ENCODE measurements around the gene ING4.
A peak's percentile ranks its signal among the peaks of the same experiment; 100 is the strongest.

ING4 gene

DNA sequence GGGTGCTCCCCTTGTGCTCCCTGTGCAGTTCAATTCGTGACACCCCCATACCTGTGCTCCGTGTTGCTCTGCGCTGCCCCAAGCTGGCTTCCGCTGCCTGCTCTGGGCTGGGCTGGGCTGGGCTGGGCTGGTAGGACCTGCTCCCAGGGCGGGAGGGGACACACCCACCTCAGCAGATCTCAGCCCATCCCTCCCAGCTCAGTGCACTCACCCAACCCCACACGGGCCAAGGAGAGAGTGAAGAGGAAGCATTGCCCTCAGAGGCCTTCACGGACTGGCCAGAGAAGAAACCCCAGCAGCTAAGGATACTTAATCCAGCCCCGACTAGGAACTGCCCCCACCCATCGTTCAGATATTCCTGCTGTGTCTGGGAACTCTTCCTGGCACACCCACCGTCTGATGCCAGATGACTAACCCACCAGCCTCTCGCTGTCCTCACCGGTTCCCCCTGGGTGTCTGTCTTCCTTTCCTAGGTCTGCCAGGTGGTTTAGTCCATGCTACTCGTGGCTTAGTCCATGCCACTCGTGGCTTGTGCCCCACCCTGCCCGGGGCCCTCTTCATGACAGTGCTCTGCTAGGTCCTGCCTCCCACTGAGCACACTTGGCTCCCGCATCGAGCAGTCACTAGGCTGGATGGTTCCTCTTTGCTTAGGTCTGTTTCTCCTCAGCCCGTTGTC is 26.9 kb downstream of the ING4 start, which contains the start of gene LPAR5:
Gene LPAR5 (minus strand): TSS at position 104 of the 676 bp plus-strand sequence. CDS start 14,711 bp downstream, outside the sequence.
- peak; percentile 77 for DNase-seq (ENCODE audit: low spot score)

DNA sequence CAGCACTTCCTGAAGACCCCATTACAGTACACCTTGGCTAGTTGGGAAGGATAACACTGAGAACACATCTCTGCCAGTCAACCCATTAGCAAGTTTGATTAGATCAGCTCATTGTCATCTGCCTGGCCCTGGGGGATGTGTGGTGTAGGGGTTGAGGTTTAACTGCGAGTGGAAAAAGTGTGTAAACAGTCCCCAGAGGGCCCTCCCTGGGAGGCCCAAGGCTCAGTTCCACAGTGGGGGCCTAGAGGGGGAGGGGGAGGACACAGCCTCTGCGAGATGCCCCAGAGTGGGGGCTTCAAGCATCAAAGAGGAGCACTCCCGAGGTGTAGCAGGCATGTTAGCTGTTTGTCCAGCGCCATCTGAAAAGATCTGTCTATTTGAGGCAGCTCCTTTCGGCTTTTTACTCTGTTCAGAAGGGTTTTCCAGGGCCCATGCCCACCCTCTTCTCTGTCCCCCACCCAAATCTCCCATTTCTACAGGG is 27.5 kb downstream of the ING4 start:
- DNase-seq (ENCODE audit: low spot score), result no peak

- DNase-seq (ENCODE audit: low spot score), result no peak
Observed at GRCh38 chr12:6632026-6632983, 30.6 kb downstream of the ING4 start.

GRCh38 chr12:6631549-6631961 is 31.4 kb downstream of the ING4 start:
- DNase-seq (ENCODE audit: low spot score), result no peak

DNA sequence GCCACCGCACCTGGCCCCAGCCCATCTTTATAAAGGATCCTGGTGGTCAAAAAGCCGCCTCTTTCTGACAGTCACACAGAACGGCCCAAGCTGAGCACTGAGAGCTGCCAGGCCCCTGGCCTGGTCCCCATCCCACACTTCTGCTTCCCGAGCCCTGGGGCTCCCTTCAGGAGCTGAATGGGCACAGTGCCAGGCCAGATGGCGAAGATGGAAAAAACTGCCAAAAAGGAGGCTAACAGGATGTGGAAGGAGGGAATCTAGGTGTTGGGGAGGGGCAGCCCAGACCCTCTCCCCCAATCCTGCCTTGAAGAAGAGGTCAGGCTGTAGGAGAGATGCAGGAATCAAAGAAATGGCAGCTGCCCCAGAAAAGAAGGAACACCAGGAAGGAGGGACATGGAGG is 32.2 kb downstream of the ING4 start:
- DNase-seq (ENCODE audit: low spot score), result no peak

DNA sequence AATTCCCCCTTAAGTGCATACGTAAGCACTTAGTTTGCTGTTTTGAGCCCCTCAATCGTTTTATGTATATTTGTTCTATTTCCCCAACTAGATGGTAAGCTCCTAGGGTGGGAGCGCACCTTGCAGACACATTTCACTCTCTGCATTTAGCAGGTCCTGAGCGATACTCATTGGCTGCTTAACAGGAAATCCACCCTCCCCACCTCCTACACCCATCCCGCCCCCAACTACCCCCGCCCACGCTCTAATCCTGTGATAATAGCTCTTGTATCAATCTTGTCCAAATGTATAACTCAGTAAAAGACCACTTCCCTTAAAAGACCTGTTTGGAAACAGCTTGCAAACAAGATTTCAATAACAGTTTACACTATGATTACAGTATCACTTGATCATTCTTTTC is 35.3 kb downstream of the ING4 start:
- DNase-seq (ENCODE audit: low spot score), result no peak

DNA sequence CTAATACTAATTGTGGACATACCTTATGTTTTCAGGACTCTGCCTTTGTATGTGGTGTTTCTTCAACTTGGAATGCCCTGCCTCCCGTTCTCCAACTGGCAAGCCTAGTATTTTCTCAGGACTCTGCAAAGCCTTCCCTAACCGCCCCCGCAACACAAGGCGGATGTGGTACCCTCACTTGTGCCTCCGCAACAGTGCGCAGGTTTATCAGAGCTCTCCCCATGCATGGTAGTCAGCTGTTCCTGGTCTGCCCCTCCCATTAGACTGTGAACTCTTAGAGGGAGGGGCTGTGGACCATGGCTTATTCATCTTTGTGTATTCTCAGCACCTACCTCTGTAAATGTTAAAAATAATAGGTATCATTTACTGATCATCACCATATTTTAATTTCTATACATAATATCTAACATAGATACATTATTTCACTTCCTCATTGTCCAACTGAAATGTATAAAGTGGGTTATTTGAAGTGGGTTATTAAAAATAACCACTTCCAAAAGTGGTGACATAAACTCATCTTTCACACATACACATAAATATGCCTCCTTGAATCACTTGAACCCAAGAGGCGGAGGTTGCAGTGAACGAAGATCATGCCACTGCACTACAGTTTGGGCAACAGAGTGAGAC is 36.1 kb downstream of the ING4 start:
- DNase-seq (ENCODE audit: low spot score), result no peak

GRCh38 chr12:6620885-6621274 is 42.0 kb downstream of the ING4 start:
- DNase-seq (ENCODE audit: low spot score), result no peak

DNA sequence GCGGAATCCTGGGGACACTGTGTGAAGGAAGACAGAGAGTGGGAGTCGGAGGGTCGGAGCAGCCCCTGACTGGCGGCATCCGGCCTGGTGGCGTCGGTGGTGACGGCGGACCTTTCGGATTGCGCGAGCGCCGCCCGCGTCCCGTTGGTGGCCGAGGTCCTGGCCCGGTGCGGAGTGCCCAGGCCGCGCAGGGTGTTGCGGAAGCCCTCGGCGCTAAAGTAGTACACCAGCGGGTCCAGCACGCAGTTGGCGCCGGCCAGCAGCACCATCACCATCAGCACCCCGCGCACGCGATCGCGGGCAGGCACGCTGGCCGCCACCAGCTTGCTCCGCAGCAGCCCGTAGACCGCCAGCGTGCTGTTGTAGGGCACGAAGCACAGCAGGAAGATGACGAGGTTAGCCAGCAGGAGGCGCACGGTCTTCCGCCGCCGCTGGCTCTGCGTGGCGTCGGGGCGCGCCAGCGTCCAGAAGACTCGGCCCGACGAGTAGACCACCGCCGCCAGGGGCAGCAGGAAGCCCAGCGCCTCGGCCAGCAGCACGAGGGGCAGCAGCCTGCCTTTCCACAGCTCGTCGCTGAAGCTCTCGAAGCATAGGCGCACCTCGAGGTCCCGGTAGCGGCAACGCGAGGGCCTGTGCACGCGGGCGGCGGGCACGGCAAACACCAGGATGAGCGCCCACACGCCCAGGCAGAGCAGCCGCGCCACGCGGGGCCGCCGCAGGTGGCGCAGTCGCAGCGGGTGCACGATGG is 42.6 kb downstream of the ING4 start:
- DNase-seq (ENCODE audit: low spot score), result peak; percentile 88

DNA sequence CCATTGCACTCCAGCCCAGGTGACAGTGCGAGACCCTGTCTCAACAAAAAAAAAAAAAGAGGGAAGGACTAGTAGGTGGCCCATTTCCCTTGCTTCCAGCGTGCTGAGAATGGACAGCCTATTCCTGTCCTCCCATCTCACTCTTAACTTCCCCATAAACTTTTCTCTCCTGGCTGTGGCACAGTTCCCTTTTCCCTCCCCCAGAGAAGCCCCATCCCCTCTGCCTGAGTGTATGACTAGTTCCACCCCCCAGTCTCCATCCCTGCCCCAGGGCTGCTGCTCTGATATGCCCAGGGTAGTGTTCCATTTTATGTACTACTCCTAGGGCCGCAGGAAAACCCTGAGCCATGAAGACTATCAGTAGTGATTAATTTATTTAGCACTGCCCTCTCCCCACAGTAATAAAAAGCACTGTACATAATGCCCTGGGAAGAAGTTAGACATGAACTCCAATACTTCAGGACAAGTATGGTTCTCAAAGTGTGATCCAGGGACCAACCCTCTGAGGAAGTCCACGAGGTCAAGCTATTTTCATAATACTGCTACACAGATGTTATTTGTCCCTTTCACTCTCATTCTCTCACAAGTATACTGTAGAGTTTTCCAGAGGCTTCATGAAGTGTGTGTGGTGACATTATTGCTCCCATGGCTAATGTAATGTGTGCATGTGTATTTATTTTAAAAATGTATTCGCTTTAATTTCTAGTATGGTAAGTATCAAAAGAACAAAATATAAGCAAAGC is 44.3 kb downstream of the ING4 start:
- no peak for DNase-seq (ENCODE audit: low spot score)

- no peak for DNase-seq (ENCODE audit: low spot score)
Observed at GRCh38 chr12:6615802-6616201, 47.1 kb downstream of the ING4 start.

DNA sequence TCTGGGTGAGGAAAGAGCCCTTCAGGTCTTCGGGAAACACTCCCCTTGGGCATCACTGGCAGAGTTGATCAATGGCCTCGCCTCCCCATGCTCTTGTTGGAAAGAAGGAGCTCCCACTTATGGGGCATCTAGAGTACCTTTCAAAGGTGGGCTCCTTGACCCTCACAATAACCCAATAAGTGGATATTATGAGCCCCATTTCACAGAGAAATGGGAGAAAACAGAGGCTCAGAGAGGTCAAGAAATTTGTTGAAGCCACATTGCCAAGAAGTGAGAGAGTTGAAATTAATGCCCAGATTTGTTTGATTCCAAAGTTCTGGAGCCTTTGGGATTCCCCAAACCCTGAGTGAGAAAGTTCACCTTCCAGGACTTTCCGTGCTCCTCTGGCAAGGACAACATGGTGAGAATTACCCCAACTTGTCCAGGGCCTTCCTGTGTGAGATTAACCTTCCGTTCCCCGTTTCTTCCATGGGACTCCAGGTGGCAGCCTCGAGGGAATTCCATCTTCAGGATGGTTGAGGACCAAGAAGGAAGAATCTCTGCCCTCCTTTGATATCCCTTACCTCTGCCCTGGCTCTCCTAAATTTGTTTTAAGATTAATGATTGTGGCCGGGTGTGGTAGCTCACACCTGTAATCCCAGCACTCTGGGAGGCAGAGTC is 48.3 kb downstream of the ING4 start:
- DNase-seq (ENCODE audit: low spot score), result no peak

DNA sequence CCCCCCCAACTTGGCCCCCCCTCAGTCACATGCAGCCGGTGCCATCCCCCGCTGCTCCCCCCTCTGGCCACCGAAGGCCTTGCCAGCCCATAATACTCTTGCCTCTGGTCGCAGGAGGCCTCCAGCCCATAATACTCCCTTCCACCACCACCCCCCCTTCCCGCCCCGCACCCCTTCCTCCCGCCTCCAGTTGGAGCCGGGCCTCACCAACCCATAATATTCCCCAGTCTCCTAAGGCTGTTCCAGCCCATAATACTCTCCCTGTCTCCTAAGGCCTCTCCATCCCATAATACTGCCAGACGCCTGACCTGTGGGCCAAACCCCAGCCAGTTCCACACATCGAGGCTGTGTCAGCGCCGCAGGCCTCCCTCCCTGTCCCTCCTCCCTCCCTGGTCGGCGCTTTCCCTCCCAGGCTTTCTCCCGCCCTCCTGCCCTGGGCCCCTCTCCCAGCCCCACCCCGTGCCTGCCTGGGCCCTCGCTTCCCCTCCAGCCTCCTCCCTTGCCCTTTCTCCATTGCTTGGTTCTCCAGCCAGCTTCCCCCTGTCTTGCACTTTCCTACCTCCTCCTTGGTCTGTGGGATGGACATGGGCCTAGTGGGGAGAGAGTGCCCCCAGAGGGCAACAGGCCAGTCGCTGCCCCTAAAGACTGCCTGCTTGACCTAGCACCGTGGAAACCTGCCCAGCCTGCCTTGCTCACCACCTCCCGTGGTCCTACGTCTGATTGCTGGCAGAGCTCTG is 49.0 kb downstream of the ING4 start:
- peak; percentile 85 for DNase-seq (ENCODE audit: low spot score)

DNA sequence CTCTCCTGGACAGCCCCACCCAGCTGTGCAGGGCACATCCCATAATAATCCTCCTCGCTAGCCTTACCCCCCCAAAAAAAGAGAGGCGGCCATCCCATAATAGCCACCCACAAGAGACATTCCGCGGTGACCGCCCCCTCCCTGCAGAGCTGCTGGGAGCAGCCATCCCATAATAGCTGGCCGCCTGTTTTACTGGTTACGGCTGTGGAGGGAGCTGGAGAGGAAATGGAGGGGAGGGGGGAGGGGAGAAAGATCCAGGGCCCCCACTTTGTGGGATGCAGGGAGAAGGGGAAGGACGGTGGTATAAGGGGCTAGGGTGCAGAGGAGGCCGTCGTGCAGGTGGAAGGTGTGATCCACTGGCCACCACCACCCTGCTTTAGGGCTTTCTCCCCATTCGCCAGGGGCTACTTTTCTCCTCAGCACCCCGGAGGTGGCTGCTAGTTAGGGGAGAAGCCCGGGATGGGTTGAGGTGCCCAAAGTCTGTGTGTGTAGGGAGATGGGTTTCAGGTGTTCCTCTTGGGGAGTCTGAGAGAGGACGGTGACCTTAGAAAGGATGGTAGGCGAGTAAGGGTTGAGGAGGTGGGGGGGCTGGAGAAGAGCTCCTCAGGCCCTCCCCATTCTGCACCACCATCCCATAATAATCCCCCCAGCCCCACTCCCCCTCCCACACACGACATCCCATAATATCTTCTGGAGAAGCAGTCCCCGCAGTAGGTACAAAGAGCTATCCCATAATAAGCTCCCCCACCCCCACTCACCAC is 49.7 kb downstream of the ING4 start:
- DNase-seq (ENCODE audit: low spot score), result peak; percentile 56

DNA sequence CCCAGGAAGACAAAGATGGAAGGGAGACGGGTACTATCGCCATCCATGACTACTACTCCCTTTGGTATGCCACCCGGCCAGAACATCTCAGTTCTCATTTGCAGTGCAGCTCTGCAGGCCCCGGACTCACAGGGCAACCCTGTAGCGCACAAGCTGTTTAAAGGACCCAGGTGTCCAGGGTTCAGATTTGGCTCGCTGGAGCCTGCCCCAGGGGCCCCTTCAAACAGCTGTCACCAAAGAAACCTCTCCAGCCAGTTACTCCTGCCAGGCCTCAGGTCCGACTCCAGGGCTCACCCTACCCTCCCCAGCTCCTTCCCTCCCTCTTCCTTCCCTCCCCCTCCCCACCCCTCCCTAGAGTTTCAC is 50.3 kb downstream of the ING4 start:
- DNase-seq (ENCODE audit: low spot score), result no peak

DNA sequence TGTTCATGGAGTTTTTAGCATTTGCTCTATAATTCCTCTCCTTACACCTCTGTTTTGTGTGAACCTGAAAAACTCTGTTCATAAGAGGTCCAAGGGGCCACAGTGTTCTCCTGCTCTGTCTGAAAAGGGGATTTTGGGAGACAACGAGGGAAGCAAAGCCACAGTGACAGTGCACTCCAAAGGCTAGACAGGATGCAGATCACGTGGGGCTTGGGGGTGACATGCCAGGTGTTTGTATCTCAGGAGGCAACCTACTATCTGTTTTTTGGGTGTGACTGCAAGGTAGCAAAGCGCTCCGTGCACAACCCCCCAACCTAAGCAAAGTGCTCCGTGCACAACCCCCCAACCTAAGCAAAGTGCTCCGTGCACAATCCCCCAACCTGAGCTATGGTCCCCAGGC is 50.7 kb downstream of the ING4 start:
- DNase-seq (ENCODE audit: low spot score), result no peak

DNA sequence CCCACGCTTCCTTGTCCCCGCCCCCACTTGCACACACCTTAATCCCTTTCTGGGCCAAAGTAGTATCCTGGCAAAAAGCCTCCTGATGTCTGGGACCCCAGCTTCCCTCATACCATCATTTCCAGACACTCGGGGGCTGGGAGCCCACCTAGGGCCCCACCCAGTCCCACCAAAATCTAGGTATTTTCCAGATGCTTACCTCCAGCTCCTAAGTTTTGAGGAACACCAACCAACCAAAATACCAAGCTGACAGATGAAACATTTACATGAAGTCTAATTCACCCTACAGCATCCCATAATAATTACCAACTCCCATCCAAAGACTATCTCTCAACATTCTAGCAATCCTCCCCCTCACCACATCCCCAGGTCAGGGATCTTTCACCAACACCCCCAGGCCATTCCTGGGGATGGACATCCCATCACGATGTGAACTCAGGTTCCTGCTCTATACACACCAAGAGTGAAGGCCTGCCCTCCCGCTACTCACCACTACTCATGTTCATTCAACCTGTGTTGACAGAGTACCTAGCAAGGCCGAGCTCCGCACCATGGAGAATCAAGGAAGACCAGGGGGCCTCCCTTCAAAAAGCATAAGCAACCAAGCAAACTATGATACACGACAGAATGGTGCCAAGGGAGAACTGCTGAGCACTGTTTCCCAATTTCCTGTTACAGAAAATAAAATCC is 54.2 kb downstream of the ING4 start:
- no peak for DNase-seq (ENCODE audit: low spot score)

GRCh38 chr12:6607751-6608591 is 54.9 kb downstream of the ING4 start:
- DNase-seq (ENCODE audit: low spot score), result peak; percentile 39

All from iPS-NIHi11 (cell line).